HEK293 (cell line): ENCODE results near the gene TDRD5.

Source experiments
- CTCF ChIA-PET: fragments of 350-600 bp; formaldehyde crosslinking; extraction: SDS; loops from one replicate; lab custom pipeline; 2021; ENCODE audit warnings: antibody characterized with exemption; lab: Yijun Ruan, JAX
- POLR2A ChIA-PET: fragments of 300-600 bp; formaldehyde crosslinking; extraction: SDS; loops from one replicate; lab custom pipeline; 2020; ENCODE audit warnings: antibody characterized with exemption, inconsistent platforms; lab: Yijun Ruan, JAX
- H3K27ac ChIP-seq: fragments of 200-500 bp; sonication (Bioruptor generic); 2 replicates; pipeline ENCODE4 v1.5.1; 2014; ENCODE audit warnings: low read depth, low read length, control low read depth, inconsistent platforms; ENCODE audit errors: extremely low read depth
- H3K36me3 ChIP-seq, 2 experiments: fragments of 200-500 bp in 1 of 2; sonication (Bioruptor generic) in 1 of 2; 1 replicate in 1 of 2; 2 replicates in 1 of 2; pipeline ENCODE4 v1.5.1; 2014 to 2017; ENCODE audit warnings: inconsistent platforms in 2 of 2, low read length in 2 of 2; ENCODE audit not compliant: control insufficient read depth in 2 of 2, insufficient read depth in 1 of 2
- H3K4me1 ChIP-seq: fragments of 200-500 bp; sonication (Bioruptor generic); 2 replicates; pipeline ENCODE4 v1.5.1; 2014; ENCODE audit warnings: mild to moderate bottlenecking, low read length, inconsistent platforms; ENCODE audit not compliant: control insufficient read depth, insufficient read depth
- H3K4me3 ChIP-seq: 2 replicates; pipeline ENCODE4 v1.5.1; 2011; ENCODE audit warnings: low read depth, mild to moderate bottlenecking, control low read depth, low read length, moderate library complexity
- H3K9me3 ChIP-seq: fragments of 200-500 bp; sonication (Bioruptor generic); 2 replicates; pipeline ENCODE4 v1.5.1; 2014; ENCODE audit warnings: low read depth, low read length, inconsistent platforms; ENCODE audit not compliant: control insufficient read depth, insufficient read depth
- BCL11A ChIP-seq: fragments of 450-650 bp; formaldehyde crosslinking; IDR thresholded peaks from 2 replicates; pipeline ENCODE4 v1.5.1; 2016; ENCODE audit warnings: low read depth, missing biosample characterization, missing genetic modification characterization
- GLIS2 ChIP-seq: fragments of 450-650 bp; formaldehyde crosslinking; IDR thresholded peaks from 2 replicates; pipeline ENCODE4 v1.5.1; 2016; ENCODE audit warnings: missing biosample characterization, missing genetic modification characterization
- KLF1 ChIP-seq: fragments of 450-650 bp; formaldehyde crosslinking; IDR thresholded peaks from 2 replicates; pipeline ENCODE4 v1.5.1; 2016; ENCODE audit warnings: missing biosample characterization, missing genetic modification characterization
- OVOL3 ChIP-seq: fragments of 450-650 bp; formaldehyde crosslinking; IDR thresholded peaks from 2 replicates; pipeline ENCODE4 v1.5.1; 2016; ENCODE audit warnings: missing biosample characterization, missing genetic modification characterization
- PRDM6 ChIP-seq: fragments of 450-650 bp; formaldehyde crosslinking; IDR thresholded peaks from 2 replicates; pipeline ENCODE4 v1.5.1; 2017; ENCODE audit warnings: missing biosample characterization, missing genetic modification characterization
- SCRT1 ChIP-seq: fragments of 450-650 bp; formaldehyde crosslinking; IDR thresholded peaks from 2 replicates; pipeline ENCODE4 v1.5.1; 2016; ENCODE audit warnings: missing biosample characterization, missing genetic modification characterization, borderline replicate concordance
- YY1 ChIP-seq: fragments of 450-650 bp; formaldehyde crosslinking; IDR thresholded peaks from 2 replicates; pipeline ENCODE4 v1.5.1; 2018; ENCODE audit warnings: missing biosample characterization, missing genetic modification characterization
- YY2 ChIP-seq: fragments of 450-650 bp; formaldehyde crosslinking; IDR thresholded peaks from 2 replicates; pipeline ENCODE4 v1.5.1; 2016; ENCODE audit warnings: missing biosample characterization, missing genetic modification characterization
- ZBTB7A ChIP-seq: fragments of 450-650 bp; formaldehyde crosslinking; IDR thresholded peaks from 2 replicates; pipeline ENCODE4 v1.5.1; 2016; ENCODE audit warnings: low read depth, missing biosample characterization, missing genetic modification characterization
- ZBTB8A ChIP-seq: fragments of 450-650 bp; formaldehyde crosslinking; IDR thresholded peaks from 2 replicates; pipeline ENCODE4 v1.5.1; 2016; ENCODE audit warnings: missing biosample characterization, missing genetic modification characterization
- ZFP37 ChIP-seq: fragments of 450-650 bp; formaldehyde crosslinking; IDR thresholded peaks from 2 replicates; pipeline ENCODE4 v1.5.1; 2016; ENCODE audit warnings: missing biosample characterization, missing genetic modification characterization
- ZIC2 ChIP-seq: fragments of 450-650 bp; formaldehyde crosslinking; IDR thresholded peaks from 2 replicates; pipeline ENCODE4 v1.5.1; 2016; ENCODE audit warnings: missing biosample characterization, missing genetic modification characterization
- ZNF114 ChIP-seq: fragments of 450-650 bp; formaldehyde crosslinking; IDR thresholded peaks from 2 replicates; pipeline ENCODE4 v1.5.0; 2017; ENCODE audit warnings: missing biosample characterization, missing genetic modification characterization
- ZNF175 ChIP-seq: fragments of 450-650 bp; formaldehyde crosslinking; IDR thresholded peaks from 2 replicates; pipeline ENCODE4 v1.5.1; 2016; ENCODE audit warnings: missing biosample characterization, missing genetic modification characterization
- ZNF202 ChIP-seq: fragments of 450-650 bp; formaldehyde crosslinking; IDR thresholded peaks from 2 replicates; pipeline ENCODE4 v1.5.1; 2016; ENCODE audit warnings: missing biosample characterization, missing genetic modification characterization, borderline replicate concordance
- ZNF302 ChIP-seq: fragments of 450-650 bp; formaldehyde crosslinking; IDR thresholded peaks from 2 replicates; pipeline ENCODE4 v1.5.1; 2016; ENCODE audit warnings: missing biosample characterization, missing genetic modification characterization, low read depth
- ZNF433 ChIP-seq: fragments of 450-650 bp; formaldehyde crosslinking; IDR thresholded peaks from 2 replicates; pipeline ENCODE4 v1.5.1; 2016; ENCODE audit warnings: missing biosample characterization, missing genetic modification characterization, low read depth
- ZNF518A ChIP-seq: fragments of 450-650 bp; formaldehyde crosslinking; conservative IDR thresholded peaks from 2 replicates; pipeline ENCODE4 v1.5.1; 2016; ENCODE audit warnings: low read depth, missing biosample characterization, missing genetic modification characterization
- ZNF529 ChIP-seq: fragments of 450-650 bp; formaldehyde crosslinking; IDR thresholded peaks from 2 replicates; pipeline ENCODE4 v1.5.1; 2017; ENCODE audit warnings: missing genetic modification characterization, missing biosample characterization; ENCODE audit not compliant: insufficient replicate concordance
- ZNF530 ChIP-seq: fragments of 450-650 bp; formaldehyde crosslinking; IDR thresholded peaks from 2 replicates; pipeline ENCODE4 v1.5.1; 2016; ENCODE audit warnings: low read depth, missing biosample characterization, missing genetic modification characterization
- ZNF571 ChIP-seq: fragments of 450-650 bp; formaldehyde crosslinking; IDR thresholded peaks from 2 replicates; pipeline ENCODE4 v1.5.0; 2017; ENCODE audit warnings: missing biosample characterization, missing genetic modification characterization
- ZNF660 ChIP-seq: fragments of 450-650 bp; IDR thresholded peaks from 2 replicates; pipeline ENCODE4 v1.5.1; 2018; ENCODE audit warnings: missing biosample characterization, mild to moderate bottlenecking, missing genetic modification characterization
- ZNF747 ChIP-seq: fragments of 450-650 bp; formaldehyde crosslinking; IDR thresholded peaks from 2 replicates; pipeline ENCODE4 v1.5.1; 2016; ENCODE audit warnings: missing biosample characterization, missing genetic modification characterization

Gene TDRD5

GRCh38 chr1:179590671-179591070 is 961 bp upstream of the TDRD5 start:
- POLR2A ChIA-PET: no interaction called here
- CTCF ChIA-PET: no interaction called here

GRCh38 chr1:179591253-179591591 is 410 bp upstream of the TDRD5 start:
- H3K27ac ChIP-seq: no peak overlapping the region
- ChIA-PET CTCF (no interaction called here), POLR2A (no interaction called here)
- H3K4me3 ChIP-seq: no peak overlapping the region
- no peaks in the 10 kb centered on the region for H3K4me1 ChIP-seq
- no peaks in the 10 kb centered on the region for H3K36me3 ChIP-seq
- TF ChIP-seq ZNF660 (tag by site-specific recombination) (no peak), ZNF747 (no peak), YY2 (tag by site-specific recombination) (no peak), ZNF571 (tag by site-specific recombination) (no peak), ZBTB8A (tag by site-specific recombination) (no peak), ZNF202 (tag by site-specific recombination) (no peak), ZNF530 (tag by site-specific recombination) (no peak), ZNF433 (tag by site-specific recombination) (no peak), PRDM6 (tag by site-specific recombination) (no peak), BCL11A (tag by site-specific recombination) (no peak), ZNF518A (tag by site-specific recombination) (no peak), ZFP37 (no peak), ZNF175 (tag by site-specific recombination) (no peak), OVOL3 (tag by site-specific recombination) (no peak), GLIS2 (tag by site-specific recombination) (no peak), ZIC2 (tag by site-specific recombination) (no peak), YY1 (tag by site-specific recombination) (no peak), KLF1 (tag by site-specific recombination) (no peak), ZNF114 (tag by site-specific recombination) (no peak)
- H3K9me3 ChIP-seq: no peaks in the 10 kb centered on the region

More at GRCh38 chr1:179590671-179591070, 961 bp upstream of the TDRD5 start:
- Histone ChIP-seq H3K4me1 (no peaks in the 10 kb centered on the region), H3K4me3 (no peak overlapping the region), H3K9me3 (no peaks in the 10 kb centered on the region), H3K27ac (no peak overlapping the region), H3K36me3 (no peaks in the 10 kb centered on the region)
- no peak for TF ChIP-seq ZNF302 (tag by site-specific recombination)
- no peak for TF ChIP-seq ZBTB7A (tag by site-specific recombination)
- no peak for TF ChIP-seq SCRT1 (tag by site-specific recombination)
- TF ChIP-seq ZNF529 (tag by site-specific recombination): no peak
